HG03066 (cell line): ENCODE data around the gene CXCL8.

Source experiments
- ATAC-seq: cut with Tn5 transposase; IDR thresholded peaks from one replicate; pipeline ENCODE4 v1.9.1; 2021; ENCODE audit warnings: low read depth; ENCODE audit not compliant: unreplicated experiment

CXCL8 gene

GRCh38 chr4:73718375-73719373 is 21.7 kb upstream of the CXCL8 start:
- peak; percentile 92 for ATAC-seq

DNA sequence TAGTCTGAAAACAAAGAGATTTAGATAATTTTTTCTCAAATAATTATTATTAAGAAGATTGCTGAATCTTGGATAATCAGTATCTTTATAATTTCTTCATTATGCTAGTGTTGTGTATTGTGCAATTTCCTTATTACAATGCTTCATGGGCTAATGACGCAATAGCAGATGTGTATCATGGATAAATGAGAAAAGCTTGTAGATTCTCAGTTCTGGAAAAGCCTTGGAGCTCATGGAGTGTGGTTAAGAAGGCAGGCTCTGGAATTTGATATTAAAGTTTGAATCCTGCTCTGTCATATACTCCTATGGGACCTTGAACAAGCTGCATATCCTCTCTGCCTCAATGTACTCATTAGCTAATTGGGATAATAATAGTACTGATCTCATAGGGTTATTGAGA is 18.9 kb upstream of the CXCL8 start:
- ATAC-seq: no peak

GRCh38 chr4:73721909-73722308 is 18.5 kb upstream of the CXCL8 start:
- no peak for ATAC-seq

GRCh38 chr4:73723023-73723422 is 17.3 kb upstream of the CXCL8 start:
- no peak for ATAC-seq

GRCh38 chr4:73723928-73724327 is 16.4 kb upstream of the CXCL8 start:
- no peak for ATAC-seq

GRCh38 chr4:73725510-73725909 is 14.9 kb upstream of the CXCL8 start:
- no peak for ATAC-seq

DNA sequence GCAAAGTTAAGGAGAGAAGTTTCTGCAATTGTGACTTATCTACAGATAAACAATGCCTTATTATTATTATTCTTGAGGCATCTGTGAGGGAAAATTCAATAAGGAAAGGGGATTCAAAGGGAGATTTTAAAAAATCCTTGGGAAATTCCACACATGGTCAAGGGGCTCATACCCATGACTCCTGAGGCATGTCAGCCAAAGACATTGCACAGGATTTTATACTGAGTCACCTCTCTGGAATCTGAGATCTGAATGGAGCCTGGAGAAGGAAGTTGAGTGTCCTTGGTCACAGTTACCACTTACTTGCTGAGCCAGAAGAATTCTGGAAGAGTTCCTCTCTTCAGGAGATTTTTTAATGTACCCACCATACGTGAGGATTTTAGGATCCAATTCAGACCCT is 14.4 kb upstream of the CXCL8 start:
- no peak for ATAC-seq

- ATAC-seq: peak; percentile 57
These were observed 12.7 kb upstream of the CXCL8 start for GRCh38 chr4:73727685-73728084.

GRCh38 chr4:73728091-73728741 is 12.2 kb upstream of the CXCL8 start:
- no peak for ATAC-seq

DNA sequence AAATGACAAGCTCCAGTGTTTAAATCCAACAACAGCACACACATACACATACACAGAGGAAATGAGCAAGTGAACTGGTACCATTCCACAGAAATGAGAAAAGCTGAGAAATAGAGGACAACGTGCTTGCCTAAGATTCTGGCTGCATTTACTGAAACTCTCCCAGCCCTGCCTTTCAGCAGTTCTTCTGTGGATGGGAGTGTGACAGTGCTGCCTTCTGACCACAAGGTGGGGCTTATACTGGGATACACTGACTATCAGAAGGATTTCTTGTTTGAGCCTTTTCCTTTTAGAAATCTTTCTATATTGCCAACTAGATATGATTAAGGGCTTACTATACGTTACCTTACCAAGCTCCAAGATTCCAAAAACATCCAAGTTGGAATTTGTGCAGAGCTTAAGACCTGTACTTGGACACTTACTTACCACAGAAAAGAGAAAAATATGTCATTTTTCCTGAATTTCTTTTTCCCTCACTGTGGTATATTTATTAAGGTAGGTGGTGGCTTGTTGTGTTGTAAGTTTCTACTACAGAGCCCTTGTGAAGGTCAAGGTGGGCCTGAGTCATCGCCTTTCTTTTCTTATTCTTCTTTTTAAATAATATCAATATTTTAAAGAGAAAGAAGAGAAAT is 10.7 kb upstream of the CXCL8 start:
- no peak for ATAC-seq

GRCh38 chr4:73730292-73730691 is 10.1 kb upstream of the CXCL8 start:
- no peak for ATAC-seq

DNA sequence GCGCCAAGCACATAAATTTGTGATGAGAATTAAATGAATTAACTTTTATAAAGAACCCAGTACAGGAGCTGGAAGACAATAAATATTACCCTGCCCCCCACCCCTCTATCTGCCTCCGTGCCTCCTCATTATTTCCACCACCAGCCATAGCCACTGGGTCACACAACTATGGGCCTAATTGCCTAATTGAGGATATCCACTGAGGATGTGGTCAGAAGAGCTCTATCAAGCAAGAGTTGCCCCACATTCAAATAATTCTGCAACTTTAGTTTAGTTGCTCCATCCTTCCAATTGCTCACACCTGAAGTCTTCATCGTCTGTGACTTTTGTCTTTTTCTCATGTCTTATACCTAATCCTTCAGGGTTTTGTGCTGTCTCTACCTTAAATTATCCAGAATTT is 9.5 kb upstream of the CXCL8 start:
- ATAC-seq: no peak

GRCh38 chr4:73731968-73732610 is 8.3 kb upstream of the CXCL8 start:
- ATAC-seq: no peak

DNA sequence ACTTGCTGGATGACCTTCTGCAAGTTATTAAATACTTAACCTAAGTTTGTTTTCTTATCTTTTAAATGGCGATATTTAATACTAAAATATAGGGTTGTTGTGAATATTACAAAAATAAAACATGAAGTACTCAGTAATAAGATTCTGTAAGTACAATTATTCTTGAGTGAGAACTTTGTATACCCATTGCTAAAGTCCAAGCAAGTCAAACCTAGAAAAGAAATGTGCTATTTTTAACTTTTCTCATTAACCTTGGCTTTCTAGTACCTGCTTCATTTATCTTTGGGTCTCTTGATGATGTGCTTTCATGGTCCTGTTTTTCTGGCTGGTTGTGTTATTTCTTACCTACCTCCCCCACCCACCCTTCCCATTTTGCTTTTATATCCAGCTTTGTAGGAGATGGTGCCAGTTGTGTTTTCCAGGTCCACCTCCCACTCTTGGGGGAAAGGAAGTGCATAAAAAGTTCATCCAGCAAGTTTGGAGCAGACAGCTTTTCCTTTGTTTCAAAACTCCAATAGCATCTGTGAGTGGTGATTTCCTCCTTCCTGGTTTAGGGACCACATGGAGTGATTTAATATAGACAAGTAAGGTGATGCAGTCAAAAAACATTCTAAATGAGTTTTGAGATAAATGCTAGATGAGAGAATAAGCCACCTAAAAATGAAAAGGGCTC is 7.5 kb upstream of the CXCL8 start:
- no peak for ATAC-seq

DNA sequence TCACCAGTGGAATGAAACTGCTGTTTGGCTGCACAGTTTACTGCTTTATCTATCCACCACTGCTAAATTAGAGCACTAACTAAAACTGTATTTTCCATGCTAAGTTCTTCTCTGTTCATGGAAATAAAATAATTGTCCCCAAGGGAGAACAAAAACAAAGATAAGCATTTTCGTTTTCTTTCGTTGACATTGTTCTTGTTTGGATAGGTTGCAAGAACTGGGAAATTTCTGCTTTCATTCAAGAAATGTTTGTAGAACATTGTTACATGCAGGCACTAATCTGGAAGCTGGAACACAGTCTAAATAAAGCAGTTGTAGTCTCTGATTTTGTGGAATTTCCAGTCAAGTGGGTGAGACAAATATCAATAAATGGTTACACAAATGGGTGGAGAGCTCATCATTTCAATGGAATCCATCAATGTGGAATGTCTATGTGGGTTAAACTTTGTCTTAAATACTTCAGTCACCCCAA is 5.8 kb upstream of the CXCL8 start:
- ATAC-seq: no peak

DNA sequence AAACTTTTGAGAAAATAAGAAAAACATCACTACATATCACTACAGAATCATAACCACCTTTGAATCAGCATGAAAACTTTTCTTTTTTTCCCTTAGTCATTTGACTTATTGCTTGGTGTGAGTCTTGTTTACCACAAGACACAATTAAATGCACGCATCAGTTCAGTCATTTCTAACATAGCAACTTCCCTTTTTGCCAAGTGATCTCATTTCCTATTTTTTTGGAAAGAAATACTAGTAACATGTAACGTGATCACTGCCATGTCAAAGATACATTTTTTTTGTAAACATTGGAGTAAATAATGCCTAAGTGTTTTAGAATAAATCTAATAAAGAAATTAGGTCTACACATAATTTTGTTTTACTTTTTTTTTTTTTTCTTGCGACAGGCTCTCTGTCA is 5.1 kb upstream of the CXCL8 start:
- ATAC-seq: peak; percentile 70

DNA sequence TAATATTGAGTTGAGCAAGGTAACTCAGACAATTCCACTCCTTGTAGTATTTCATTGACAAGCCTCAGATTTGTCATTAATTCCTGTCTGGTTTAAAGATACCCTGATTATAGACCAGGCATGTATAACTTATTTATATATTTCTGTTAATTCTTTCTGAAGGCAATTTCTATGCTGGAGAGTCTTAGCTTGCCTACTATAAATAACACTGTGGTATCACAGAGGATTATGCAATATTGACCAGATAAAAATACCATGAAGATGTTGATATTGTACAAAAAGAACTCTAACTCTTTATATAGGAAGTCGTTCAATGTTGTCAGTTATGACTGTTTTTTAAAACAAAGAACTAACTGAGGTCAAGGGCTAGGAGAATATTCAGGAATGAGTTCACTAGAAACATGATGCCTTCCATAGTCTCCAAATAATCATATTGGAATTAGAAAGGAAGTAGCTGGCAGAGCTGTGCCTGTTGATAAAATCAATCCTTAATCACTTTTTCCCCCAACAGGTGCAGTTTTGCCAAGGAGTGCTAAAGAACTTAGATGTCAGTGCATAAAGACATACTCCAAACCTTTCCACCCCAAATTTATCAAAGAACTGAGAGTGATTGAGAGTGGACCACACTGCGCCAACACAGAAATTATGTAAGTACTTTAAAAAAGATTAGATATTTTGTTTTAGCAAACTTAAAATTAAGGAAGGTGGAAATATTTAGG is 821 bp downstream of the CXCL8 start:
- no peak for ATAC-seq

GRCh38 chr4:73741750-73742489 is 1.6 kb downstream of the CXCL8 start:
- ATAC-seq: no peak
